Bone marrow (tissue), 2 donors: ENCODE results near the gene CHST10.
"Not testable (repeated sequence)": the region's sequence is repeated elsewhere in the genome, so short reads cannot be mapped to it uniquely, and the experiment has no call there.

Experiments used
- DNase-seq, 2 donors: peaks; one replicate each; lab custom pipeline; 2025; lab: John Stamatoyannopoulos, UW

Gene CHST10

GRCh38 chr2:100393362-100393761 lies 24.1 kb downstream of the CHST10 start:
- DNase-seq, result no peak

GRCh38 chr2:100392715-100393114 lies 24.8 kb downstream of the CHST10 start:
- DNase-seq, result no peak

- DNase-seq, result no peak
These were observed 25.5 kb downstream of the CHST10 start for GRCh38 chr2:100391735-100392515.

- no peak for DNase-seq
These were observed 27.2 kb downstream of the CHST10 start for GRCh38 chr2:100390001-100390940.

GRCh38 chr2:100388703-100389102 lies 28.8 kb downstream of the CHST10 start:
- DNase-seq, result no peak

GRCh38 chr2:100383954-100384353 lies 33.5 kb downstream of the CHST10 start:
- DNase-seq, result no peak

GRCh38 chr2:100383306-100383705 lies 34.2 kb downstream of the CHST10 start:
- no peak for DNase-seq

- DNase-seq, result peak; percentile 48 to 64
These were observed 36.2 kb downstream of the CHST10 start for GRCh38 chr2:100381240-100381639.

- DNase-seq, result no peak
These were observed 36.8 kb downstream of the CHST10 start for GRCh38 chr2:100380681-100381080.

GRCh38 chr2:100376836-100377235 lies 40.6 kb downstream of the CHST10 start:
- no peak for DNase-seq

GRCh38 chr2:100367163-100367562 lies 50.3 kb downstream of the CHST10 start:
- DNase-seq, result no peak

GRCh38 chr2:100365434-100365833 lies 52.0 kb downstream of the CHST10 start:
- no peak for DNase-seq

GRCh38 chr2:100362269-100362668 lies 55.2 kb downstream of the CHST10 start:
- DNase-seq, result not testable (repeated sequence)

GRCh38 chr2:100359576-100359975 lies 57.9 kb downstream of the CHST10 start:
- no peak for DNase-seq

- no peak for DNase-seq
These were observed 58.9 kb downstream of the CHST10 start for GRCh38 chr2:100358554-100358953.

- no peak for DNase-seq
These were observed 64.9 kb downstream of the CHST10 start for GRCh38 chr2:100352521-100352920.

GRCh38 chr2:100350661-100351185 lies 66.7 kb downstream of the CHST10 start:
- DNase-seq, result no peak

- not testable (repeated sequence) for DNase-seq
These were observed 72.3 kb downstream of the CHST10 start for GRCh38 chr2:100345144-100345543.

GRCh38 chr2:100344433-100344832 lies 73.0 kb downstream of the CHST10 start:
- DNase-seq, result no peak

- DNase-seq, result not testable (repeated sequence)
These were observed 75.0 kb downstream of the CHST10 start for GRCh38 chr2:100342466-100342865.
